ENCODE measurements around the gene ENDOV. TPM values are rescaled to one million over a fixed set of nuclear protein-coding genes. Genes with fewer than 3 reads are reported as not detected.

The ENDOV gene
- total and polyA plus RNA-seq, 2 of the 13 experiments (the other 11 are each of a cell fraction or from before 2014, with no cell fraction given) = 15.1 to 17.1 TPM

DNA sequence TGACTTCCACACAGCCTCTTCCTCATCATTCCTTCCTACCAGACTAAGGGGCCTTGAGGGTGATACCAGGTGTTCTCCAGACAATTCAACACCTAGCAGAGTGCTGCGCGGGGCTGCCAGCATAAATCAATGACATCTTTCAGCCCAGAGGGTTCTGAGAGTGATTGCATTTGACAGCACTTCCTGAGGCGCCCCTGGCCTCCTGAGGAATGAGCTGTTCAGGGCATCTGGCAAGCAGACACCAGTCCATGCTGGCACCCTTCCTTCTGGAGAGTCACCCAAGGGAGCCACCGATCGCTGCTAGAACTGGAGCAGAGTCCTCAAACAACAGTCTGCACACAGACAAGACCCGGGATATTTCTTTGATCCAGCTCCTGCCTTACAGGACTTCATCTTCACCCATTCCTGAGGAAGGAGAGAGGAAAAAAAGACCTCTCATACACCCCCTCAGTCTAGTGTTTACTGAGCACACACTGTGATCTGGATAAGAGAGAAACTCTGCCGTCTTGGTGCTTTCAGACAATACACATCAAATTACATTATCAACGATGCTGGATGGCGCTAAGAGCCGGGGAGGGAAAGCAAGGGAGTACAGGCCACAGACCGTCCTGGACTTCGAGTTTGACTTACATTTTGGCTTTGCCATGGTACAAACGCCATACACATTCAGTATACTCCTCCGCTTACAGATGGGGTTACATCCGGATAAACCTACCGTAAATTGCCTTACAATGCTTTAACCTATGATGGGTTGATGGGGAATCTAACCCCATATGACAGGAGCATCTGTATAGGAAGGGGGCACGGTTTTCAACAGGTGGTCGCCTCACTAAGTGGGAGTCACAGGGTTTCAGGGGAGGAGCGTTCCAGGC is 38.4 kb downstream of the ENDOV start (continued):
- TF ChIP-seq, protein P1, sequence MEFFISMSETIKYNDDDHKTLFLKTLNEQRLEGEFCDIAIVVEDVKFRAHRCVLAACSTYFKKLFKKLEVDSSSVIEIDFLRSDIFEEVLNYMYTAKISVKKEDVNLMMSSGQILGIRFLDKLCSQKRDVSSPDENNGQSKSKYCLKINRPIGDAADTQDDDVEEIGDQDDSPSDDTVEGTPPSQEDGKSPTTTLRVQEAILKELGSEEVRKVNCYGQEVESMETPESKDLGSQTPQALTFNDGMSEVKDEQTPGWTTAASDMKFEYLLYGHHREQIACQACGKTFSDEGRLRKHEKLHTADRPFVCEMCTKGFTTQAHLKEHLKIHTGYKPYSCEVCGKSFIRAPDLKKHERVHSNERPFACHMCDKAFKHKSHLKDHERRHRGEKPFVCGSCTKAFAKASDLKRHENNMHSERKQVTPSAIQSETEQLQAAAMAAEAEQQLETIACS (CRISPR knock-in tag; IDR thresholded peaks at IDR 0.05) = peak; percentile 31; the same call in 1 of the 2 replicates
- no peak for TF ChIP-seq ATAD3A (CRISPR knock-in tag; IDR thresholded peaks at IDR 0.05)
- TF ChIP-seq TP53 (CRISPR knock-in tag; conservative IDR thresholded peaks at IDR 0.05) = 0 out of 2 replicates have a peak, but pooled peaks have one; percentile 74
- TF ChIP-seq, protein P2, sequence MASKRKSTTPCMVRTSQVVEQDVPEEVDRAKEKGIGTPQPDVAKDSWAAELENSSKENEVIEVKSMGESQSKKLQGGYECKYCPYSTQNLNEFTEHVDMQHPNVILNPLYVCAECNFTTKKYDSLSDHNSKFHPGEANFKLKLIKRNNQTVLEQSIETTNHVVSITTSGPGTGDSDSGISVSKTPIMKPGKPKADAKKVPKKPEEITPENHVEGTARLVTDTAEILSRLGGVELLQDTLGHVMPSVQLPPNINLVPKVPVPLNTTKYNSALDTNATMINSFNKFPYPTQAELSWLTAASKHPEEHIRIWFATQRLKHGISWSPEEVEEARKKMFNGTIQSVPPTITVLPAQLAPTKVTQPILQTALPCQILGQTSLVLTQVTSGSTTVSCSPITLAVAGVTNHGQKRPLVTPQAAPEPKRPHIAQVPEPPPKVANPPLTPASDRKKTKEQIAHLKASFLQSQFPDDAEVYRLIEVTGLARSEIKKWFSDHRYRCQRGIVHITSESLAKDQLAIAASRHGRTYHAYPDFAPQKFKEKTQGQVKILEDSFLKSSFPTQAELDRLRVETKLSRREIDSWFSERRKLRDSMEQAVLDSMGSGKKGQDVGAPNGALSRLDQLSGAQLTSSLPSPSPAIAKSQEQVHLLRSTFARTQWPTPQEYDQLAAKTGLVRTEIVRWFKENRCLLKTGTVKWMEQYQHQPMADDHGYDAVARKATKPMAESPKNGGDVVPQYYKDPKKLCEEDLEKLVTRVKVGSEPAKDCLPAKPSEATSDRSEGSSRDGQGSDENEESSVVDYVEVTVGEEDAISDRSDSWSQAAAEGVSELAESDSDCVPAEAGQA (IDR thresholded peaks at IDR 0.05; ENCODE audit: low read depth) = no peak
- TF ChIP-seq, protein P2 (CRISPR knock-in tag; IDR thresholded peaks at IDR 0.05; ENCODE audit: borderline replicate concordance) = 0 out of 2 replicates have a peak, but pooled peaks have one; percentile 33
- peak; percentile 58 for TF ChIP-seq ZNF781 (CRISPR knock-in tag; IDR thresholded peaks at IDR 0.05; ENCODE audit: borderline replicate concordance, not compliant biosample characterization)
- TF ChIP-seq ZNF788 (CRISPR knock-in tag; IDR thresholded peaks at IDR 0.05; ENCODE audit: borderline replicate concordance) = 0 out of 2 replicates have a peak, but pooled peaks have one; percentile 20
- peak; percentile 5; the same call in 1 of the 2 replicates for TF ChIP-seq ZNF292 (CRISPR knock-in tag; IDR thresholded peaks at IDR 0.05; ENCODE audit: borderline replicate concordance, low read depth)
- TF ChIP-seq ZNF777 (CRISPR knock-in tag; IDR thresholded peaks at IDR 0.05) = no peak
- TF ChIP-seq HDAC1 (CRISPR knock-in tag; IDR thresholded peaks at IDR 0.05) = peak; percentile 46; the same call in 1 of the 2 replicates
- TF ChIP-seq SMC3 (IDR thresholded peaks at IDR 0.05; ENCODE audit: low read length) = no peak
- TF ChIP-seq ZNF343 (CRISPR knock-in tag; IDR thresholded peaks at IDR 0.05) = no peak
